K562 (cell line): ENCODE data around the gene CD79A. TPM values are rescaled to one million over a fixed set of nuclear protein-coding genes. Genes with fewer than 3 reads are reported as not detected.
A peak's percentile ranks its signal among the peaks of the same experiment; 100 is the strongest.

Experiments
- NELFE ChIP-seq: IDR thresholded peaks from 2 replicates; pipeline ENCODE4 v1.6.1; 2011; ENCODE audit warnings: mild to moderate bottlenecking; ENCODE audit not compliant: insufficient read depth, insufficient read length
- ZBTB17 ChIP-seq: fragments of 450-650 bp; formaldehyde crosslinking; IDR thresholded peaks from 2 replicates; pipeline ENCODE4 v1.4.0; 2020; ENCODE audit warnings: mild to moderate bottlenecking
- polyA plus RNA-seq, 8 experiments: library from polyadenylated mRNA; depleted of rRNA in 4 of 8; stranded (reverse) in 5 of 8; unstranded in 3 of 8; fragments of >200 nt; fragmentation: Nextera tagmentation in 2 of 8; fragmentation: Illumina TruSeq in 1 of 8; extraction: Ambion mirVana in 2 of 8; extraction: Trizol in 1 of 8; gene quantifications; 2 replicates each; pipeline versions ENCODE4 v1.2.1 to v1.2.3, GENCODE V29; 2011 to 2014; ENCODE audit warnings: inconsistent platforms in 1 of 8, missing spikeins in 1 of 8
- total RNA-seq, 7 experiments: library from RNA; depleted of rRNA in 6 of 7; stranded (reverse); fragments of >200 nt in 6 of 7; fragmentation: Illumina TruSeq in 2 of 7; extraction: Trizol in 2 of 7; gene quantifications; 2 replicates each; pipeline versions ENCODE4 v1.2.1 to v1.2.3, GENCODE V29; 2011 to 2021; ENCODE audit warnings: low replicate concordance in 1 of 7
- TF ChIP-seq, protein P1 (sequence below): fragments of 450-650 bp; IDR thresholded peaks from 2 replicates; pipeline ENCODE4 v1.6.1; 2016; ENCODE audit warnings: mild to moderate bottlenecking, moderate library complexity
- TF ChIP-seq, protein P2 (sequence below): fragments of 150-350 bp; IDR thresholded peaks from 2 replicates; pipeline ENCODE4 v1.6.1; 2014; ENCODE audit warnings: low read depth, mild to moderate bottlenecking, low read length, borderline replicate concordance
- TF ChIP-seq, protein P3 (sequence below): sonication (generic); formaldehyde crosslinking; IDR thresholded peaks from 2 replicates; pipeline ENCODE4 v1.8.0; 2022; ENCODE audit warnings: mild to moderate bottlenecking, missing genetic modification reagents

Gene CD79A
- total and polyA plus RNA-seq, 9 of the 15 experiments (the other 6 are each of a cell fraction or from before 2014, with no cell fraction given) = 0.04 to 0.72 (median 0.17) TPM; not detected in 3

DNA sequence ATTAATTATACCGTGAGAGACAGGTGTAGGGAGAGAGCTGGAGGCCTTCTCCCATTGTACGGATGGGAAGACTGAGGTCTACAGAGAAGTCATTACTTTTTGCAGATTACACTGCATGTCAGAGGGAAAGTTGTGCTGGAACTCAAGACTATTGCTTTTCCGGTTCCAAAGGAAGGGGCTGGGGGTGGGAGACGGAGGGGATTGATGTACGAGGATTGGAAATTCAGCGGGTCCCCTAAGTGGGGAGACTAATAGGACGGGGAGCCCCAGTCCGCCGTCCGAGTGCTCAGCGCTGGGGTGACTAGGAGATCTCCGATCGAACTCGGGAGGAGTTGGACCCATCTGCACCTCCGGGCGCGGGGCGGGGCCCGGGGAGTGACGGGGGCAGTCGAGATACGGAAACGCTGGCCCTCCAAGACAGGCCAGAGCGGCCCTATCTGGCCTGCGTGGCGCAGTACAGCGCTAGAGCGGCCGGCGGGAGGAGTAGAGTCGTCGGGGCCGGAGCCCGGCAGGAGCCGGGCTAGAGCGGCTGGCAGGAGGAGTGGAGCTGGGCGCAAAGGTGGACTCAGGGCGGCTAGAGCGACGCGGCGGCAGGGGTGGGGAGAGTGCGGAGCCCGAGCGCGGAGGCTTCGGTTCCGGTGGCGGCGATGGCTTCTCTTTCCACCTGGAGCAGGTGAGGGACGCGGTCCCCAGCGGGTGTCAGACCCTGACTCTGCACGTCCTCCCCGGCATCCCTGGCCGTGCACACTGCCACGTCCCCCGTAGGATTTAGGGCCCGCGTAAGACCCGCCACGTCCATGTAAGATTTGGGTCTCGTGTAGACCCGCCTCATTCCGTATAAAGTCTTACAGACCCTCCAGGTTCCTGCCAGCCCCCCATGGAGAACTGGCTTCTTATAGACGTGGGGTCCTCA is 7.0 kb downstream of the CD79A start (continued):
- TF ChIP-seq, protein P1, sequence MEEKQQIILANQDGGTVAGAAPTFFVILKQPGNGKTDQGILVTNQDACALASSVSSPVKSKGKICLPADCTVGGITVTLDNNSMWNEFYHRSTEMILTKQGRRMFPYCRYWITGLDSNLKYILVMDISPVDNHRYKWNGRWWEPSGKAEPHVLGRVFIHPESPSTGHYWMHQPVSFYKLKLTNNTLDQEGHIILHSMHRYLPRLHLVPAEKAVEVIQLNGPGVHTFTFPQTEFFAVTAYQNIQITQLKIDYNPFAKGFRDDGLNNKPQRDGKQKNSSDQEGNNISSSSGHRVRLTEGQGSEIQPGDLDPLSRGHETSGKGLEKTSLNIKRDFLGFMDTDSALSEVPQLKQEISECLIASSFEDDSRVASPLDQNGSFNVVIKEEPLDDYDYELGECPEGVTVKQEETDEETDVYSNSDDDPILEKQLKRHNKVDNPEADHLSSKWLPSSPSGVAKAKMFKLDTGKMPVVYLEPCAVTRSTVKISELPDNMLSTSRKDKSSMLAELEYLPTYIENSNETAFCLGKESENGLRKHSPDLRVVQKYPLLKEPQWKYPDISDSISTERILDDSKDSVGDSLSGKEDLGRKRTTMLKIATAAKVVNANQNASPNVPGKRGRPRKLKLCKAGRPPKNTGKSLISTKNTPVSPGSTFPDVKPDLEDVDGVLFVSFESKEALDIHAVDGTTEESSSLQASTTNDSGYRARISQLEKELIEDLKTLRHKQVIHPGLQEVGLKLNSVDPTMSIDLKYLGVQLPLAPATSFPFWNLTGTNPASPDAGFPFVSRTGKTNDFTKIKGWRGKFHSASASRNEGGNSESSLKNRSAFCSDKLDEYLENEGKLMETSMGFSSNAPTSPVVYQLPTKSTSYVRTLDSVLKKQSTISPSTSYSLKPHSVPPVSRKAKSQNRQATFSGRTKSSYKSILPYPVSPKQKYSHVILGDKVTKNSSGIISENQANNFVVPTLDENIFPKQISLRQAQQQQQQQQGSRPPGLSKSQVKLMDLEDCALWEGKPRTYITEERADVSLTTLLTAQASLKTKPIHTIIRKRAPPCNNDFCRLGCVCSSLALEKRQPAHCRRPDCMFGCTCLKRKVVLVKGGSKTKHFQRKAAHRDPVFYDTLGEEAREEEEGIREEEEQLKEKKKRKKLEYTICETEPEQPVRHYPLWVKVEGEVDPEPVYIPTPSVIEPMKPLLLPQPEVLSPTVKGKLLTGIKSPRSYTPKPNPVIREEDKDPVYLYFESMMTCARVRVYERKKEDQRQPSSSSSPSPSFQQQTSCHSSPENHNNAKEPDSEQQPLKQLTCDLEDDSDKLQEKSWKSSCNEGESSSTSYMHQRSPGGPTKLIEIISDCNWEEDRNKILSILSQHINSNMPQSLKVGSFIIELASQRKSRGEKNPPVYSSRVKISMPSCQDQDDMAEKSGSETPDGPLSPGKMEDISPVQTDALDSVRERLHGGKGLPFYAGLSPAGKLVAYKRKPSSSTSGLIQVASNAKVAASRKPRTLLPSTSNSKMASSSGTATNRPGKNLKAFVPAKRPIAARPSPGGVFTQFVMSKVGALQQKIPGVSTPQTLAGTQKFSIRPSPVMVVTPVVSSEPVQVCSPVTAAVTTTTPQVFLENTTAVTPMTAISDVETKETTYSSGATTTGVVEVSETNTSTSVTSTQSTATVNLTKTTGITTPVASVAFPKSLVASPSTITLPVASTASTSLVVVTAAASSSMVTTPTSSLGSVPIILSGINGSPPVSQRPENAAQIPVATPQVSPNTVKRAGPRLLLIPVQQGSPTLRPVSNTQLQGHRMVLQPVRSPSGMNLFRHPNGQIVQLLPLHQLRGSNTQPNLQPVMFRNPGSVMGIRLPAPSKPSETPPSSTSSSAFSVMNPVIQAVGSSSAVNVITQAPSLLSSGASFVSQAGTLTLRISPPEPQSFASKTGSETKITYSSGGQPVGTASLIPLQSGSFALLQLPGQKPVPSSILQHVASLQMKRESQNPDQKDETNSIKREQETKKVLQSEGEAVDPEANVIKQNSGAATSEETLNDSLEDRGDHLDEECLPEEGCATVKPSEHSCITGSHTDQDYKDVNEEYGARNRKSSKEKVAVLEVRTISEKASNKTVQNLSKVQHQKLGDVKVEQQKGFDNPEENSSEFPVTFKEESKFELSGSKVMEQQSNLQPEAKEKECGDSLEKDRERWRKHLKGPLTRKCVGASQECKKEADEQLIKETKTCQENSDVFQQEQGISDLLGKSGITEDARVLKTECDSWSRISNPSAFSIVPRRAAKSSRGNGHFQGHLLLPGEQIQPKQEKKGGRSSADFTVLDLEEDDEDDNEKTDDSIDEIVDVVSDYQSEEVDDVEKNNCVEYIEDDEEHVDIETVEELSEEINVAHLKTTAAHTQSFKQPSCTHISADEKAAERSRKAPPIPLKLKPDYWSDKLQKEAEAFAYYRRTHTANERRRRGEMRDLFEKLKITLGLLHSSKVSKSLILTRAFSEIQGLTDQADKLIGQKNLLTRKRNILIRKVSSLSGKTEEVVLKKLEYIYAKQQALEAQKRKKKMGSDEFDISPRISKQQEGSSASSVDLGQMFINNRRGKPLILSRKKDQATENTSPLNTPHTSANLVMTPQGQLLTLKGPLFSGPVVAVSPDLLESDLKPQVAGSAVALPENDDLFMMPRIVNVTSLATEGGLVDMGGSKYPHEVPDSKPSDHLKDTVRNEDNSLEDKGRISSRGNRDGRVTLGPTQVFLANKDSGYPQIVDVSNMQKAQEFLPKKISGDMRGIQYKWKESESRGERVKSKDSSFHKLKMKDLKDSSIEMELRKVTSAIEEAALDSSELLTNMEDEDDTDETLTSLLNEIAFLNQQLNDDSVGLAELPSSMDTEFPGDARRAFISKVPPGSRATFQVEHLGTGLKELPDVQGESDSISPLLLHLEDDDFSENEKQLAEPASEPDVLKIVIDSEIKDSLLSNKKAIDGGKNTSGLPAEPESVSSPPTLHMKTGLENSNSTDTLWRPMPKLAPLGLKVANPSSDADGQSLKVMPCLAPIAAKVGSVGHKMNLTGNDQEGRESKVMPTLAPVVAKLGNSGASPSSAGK = no peak
- no peak for TF ChIP-seq NELFE
- TF ChIP-seq, protein P2, sequence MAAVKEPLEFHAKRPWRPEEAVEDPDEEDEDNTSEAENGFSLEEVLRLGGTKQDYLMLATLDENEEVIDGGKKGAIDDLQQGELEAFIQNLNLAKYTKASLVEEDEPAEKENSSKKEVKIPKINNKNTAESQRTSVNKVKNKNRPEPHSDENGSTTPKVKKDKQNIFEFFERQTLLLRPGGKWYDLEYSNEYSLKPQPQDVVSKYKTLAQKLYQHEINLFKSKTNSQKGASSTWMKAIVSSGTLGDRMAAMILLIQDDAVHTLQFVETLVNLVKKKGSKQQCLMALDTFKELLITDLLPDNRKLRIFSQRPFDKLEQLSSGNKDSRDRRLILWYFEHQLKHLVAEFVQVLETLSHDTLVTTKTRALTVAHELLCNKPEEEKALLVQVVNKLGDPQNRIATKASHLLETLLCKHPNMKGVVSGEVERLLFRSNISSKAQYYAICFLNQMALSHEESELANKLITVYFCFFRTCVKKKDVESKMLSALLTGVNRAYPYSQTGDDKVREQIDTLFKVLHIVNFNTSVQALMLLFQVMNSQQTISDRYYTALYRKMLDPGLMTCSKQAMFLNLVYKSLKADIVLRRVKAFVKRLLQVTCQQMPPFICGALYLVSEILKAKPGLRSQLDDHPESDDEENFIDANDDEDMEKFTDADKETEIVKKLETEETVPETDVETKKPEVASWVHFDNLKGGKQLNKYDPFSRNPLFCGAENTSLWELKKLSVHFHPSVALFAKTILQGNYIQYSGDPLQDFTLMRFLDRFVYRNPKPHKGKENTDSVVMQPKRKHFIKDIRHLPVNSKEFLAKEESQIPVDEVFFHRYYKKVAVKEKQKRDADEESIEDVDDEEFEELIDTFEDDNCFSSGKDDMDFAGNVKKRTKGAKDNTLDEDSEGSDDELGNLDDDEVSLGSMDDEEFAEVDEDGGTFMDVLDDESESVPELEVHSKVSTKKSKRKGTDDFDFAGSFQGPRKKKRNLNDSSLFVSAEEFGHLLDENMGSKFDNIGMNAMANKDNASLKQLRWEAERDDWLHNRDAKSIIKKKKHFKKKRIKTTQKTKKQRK = no peak
- peak; percentile 83 for TF ChIP-seq ZBTB17
- TF ChIP-seq, protein P3, sequence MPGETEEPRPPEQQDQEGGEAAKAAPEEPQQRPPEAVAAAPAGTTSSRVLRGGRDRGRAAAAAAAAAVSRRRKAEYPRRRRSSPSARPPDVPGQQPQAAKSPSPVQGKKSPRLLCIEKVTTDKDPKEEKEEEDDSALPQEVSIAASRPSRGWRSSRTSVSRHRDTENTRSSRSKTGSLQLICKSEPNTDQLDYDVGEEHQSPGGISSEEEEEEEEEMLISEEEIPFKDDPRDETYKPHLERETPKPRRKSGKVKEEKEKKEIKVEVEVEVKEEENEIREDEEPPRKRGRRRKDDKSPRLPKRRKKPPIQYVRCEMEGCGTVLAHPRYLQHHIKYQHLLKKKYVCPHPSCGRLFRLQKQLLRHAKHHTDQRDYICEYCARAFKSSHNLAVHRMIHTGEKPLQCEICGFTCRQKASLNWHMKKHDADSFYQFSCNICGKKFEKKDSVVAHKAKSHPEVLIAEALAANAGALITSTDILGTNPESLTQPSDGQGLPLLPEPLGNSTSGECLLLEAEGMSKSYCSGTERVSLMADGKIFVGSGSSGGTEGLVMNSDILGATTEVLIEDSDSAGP (CRISPR knock-in tag) = no peak
